GM12878 (cell line): ENCODE measurements around the gene RIC8B. TPM values are rescaled to one million over a fixed set of nuclear protein-coding genes. Genes with fewer than 3 reads are reported as not detected.

Experiments
- ATAC-seq: fragments of 200-7000 bp; cut with Tn5 transposase; 3 replicates; pipeline ENCODE4 v1.9.1; 2020; ENCODE audit warnings: mild to moderate bottlenecking, moderate library complexity
- BruUV-seq: library from RNA; stranded (reverse); fragments of 400-500 nt; replicated peaks from 2 replicates; lab custom pipeline; 2021; lab: Mats Ljungman, UMichigan
- CTCF ChIA-PET: fragments of 300-600 bp; sonication (Branson Sonifier 250); formaldehyde crosslinking; extraction: SDS; loops from one replicate; lab custom pipeline; 2021; ENCODE audit warnings: inconsistent platforms; lab: Yijun Ruan, JAX
- POLR2A ChIA-PET: fragments of 350-600 bp; formaldehyde crosslinking; extraction: SDS; loops from one replicate; lab custom pipeline; 2021; ENCODE audit warnings: inconsistent platforms; lab: Charles Lee
- RAD21 ChIA-PET: fragments of 300-600 bp; sonication (Branson Sonifier 250); formaldehyde crosslinking; loops from one replicate; lab custom pipeline; 2023; ENCODE audit warnings: antibody characterized with exemption; ENCODE audit not compliant: unreplicated experiment; lab: Charles Lee
- SMC1A ChIA-PET: fragments of 300-600 bp; sonication (Branson Sonifier 250); formaldehyde crosslinking; loops from one replicate; lab custom pipeline; 2023; ENCODE audit not compliant: unreplicated experiment, uncharacterized antibody; lab: Charles Lee
- DNase-seq: peaks from one replicate; pipeline ENCODE4 v3.0.0-alpha.2; 2011; ENCODE audit warnings: low read depth, low spot score
- FAIRE-seq: peaks from 3 replicates; lab custom pipeline; 2011; peaks lifted over from hg19 to GRCh38; lab: Jason Lieb, UNC
- H2AFZ ChIP-seq: 2 replicates; pipeline ENCODE4 v1.6.0; 2011; ENCODE audit warnings: low read depth, low read length, control low read depth; ENCODE audit not compliant: control insufficient read depth
- H3K27ac ChIP-seq: 2 replicates; pipeline ENCODE4 v1.5.1; 2011; ENCODE audit warnings: control low read depth; ENCODE audit not compliant: control insufficient read depth, insufficient read depth
- H3K27me3 ChIP-seq, 2 experiments: replicated peaks in 1 of 2; 2 replicates each; pipeline versions ENCODE4 v1.6.0 to v1.6.1; 2011; ENCODE audit warnings: low read length in 1 of 2; ENCODE audit not compliant: control insufficient read depth in 2 of 2, insufficient read depth in 2 of 2
- H3K36me3 ChIP-seq, 2 experiments: 2 replicates each; pipeline ENCODE4 v1.5.1; 2011; ENCODE audit warnings: low read length in 1 of 2; ENCODE audit not compliant: control insufficient read depth in 2 of 2, insufficient read depth in 2 of 2
- H3K4me1 ChIP-seq: 2 replicates; pipeline ENCODE4 v1.6.1; 2011; ENCODE audit warnings: mild to moderate bottlenecking, low read length, moderate library complexity, mixed read lengths; ENCODE audit not compliant: control insufficient read depth, insufficient read depth
- H3K4me2 ChIP-seq: 2 replicates; pipeline ENCODE4 v1.6.0; 2011; ENCODE audit warnings: control low read depth; ENCODE audit not compliant: control insufficient read depth, insufficient read depth
- H3K4me3 ChIP-seq: fragments of 200-600 bp; sonication (generic); 2 replicates; pipeline ENCODE4 v1.5.1; 2016
- H3K79me2 ChIP-seq: 2 replicates; pipeline ENCODE4 v1.6.0; 2011; ENCODE audit warnings: low read length; ENCODE audit not compliant: control insufficient read depth, insufficient read depth
- H3K9ac ChIP-seq: 2 replicates; pipeline ENCODE4 v1.8.0; 2011; ENCODE audit warnings: low read length, control low read depth, mixed read lengths; ENCODE audit not compliant: control insufficient read depth, insufficient read depth
- H3K9me3 ChIP-seq: replicated peaks from 3 replicates; pipeline ENCODE4 v1.5.1; 2011; ENCODE audit warnings: mild to moderate bottlenecking, low read length; ENCODE audit not compliant: control insufficient read depth, insufficient read depth
- H4K20me1 ChIP-seq: 2 replicates; pipeline ENCODE4 v1.6.0; 2011; ENCODE audit not compliant: control insufficient read depth, insufficient read depth
- GABPA ChIP-seq: IDR thresholded peaks from 2 replicates; pipeline ENCODE4 v1.6.1; 2014; ENCODE audit warnings: antibody characterized with exemption, low read depth, mild to moderate bottlenecking, inconsistent platforms
- HCFC1 ChIP-seq: fragments of 150-350 bp; IDR thresholded peaks from 2 replicates; pipeline ENCODE4 v1.6.1; 2014; ENCODE audit warnings: low read length
- PML ChIP-seq: IDR thresholded peaks from 2 replicates; pipeline ENCODE4 v1.6.1; 2012; ENCODE audit warnings: low read length, inconsistent platforms
- RFX5 ChIP-seq: IDR thresholded peaks from 2 replicates; pipeline ENCODE4 v1.6.1; 2011; ENCODE audit warnings: low read depth, low read length, improper control_type of control experiment
- SMAD1 ChIP-seq: fragments of 450-650 bp; IDR thresholded peaks from 2 replicates; pipeline ENCODE4 v1.6.1; 2018; ENCODE audit warnings: mild to moderate bottlenecking, low read depth; ENCODE audit not compliant: partially characterized antibody
- SMC3 ChIP-seq: IDR thresholded peaks from 2 replicates; pipeline ENCODE4 v1.6.1; 2011; ENCODE audit warnings: low read length, improper control_type of control experiment, borderline replicate concordance
- ZBTB4 ChIP-seq: fragments of 450-650 bp; formaldehyde crosslinking; IDR thresholded peaks from 2 replicates; pipeline ENCODE4 v1.4.0; 2022; ENCODE audit warnings: mild to moderate bottlenecking, moderate library complexity
- ZNF274 ChIP-seq: IDR thresholded peaks from one replicate; pipeline ENCODE4 v1.8.0; 2011; ENCODE audit not compliant: insufficient read length, insufficient read depth
- ZNF687 ChIP-seq: fragments of 450-650 bp; IDR thresholded peaks from 2 replicates; pipeline ENCODE4 v1.6.1; 2017; ENCODE audit warnings: mild to moderate bottlenecking, moderate library complexity
- WGBS: methylation state at CpG from one replicate; pipeline ENCODE4 v1.1.6; 2016; ENCODE audit warnings: low lambda C conversion rate; ENCODE audit not compliant: insufficient replicate concordance, insufficient coverage; ENCODE audit errors: missing lambda C conversion rate; 5-methylcytosine and 5-hydroxymethylcytosine counted together
- in situ Hi-C: fragments of 300-500 bp; cut with MboI; formaldehyde crosslinking; loops from 9 replicates; pipeline ENCODE4 v1.14.3; 2018; ENCODE audit warnings: mixed read lengths
- intact Hi-C: fragments of 100-400 bp; cut with micrococcal nuclease; formaldehyde crosslinking; loops from one replicate; pipeline ENCODE4 v1.14.2; 2022; ENCODE audit not compliant: unreplicated experiment
- polyA plus RNA-seq, 11 experiments: library from polyadenylated mRNA; depleted of rRNA in 4 of 11; unstranded in 6 of 11; stranded (reverse) in 5 of 11; fragments of >200 nt; fragmentation: Nextera tagmentation in 4 of 11; fragmentation: Illumina TruSeq in 1 of 11; extraction: Ambion mirVana in 4 of 11; extraction: Trizol in 1 of 11; gene quantifications; 1 replicate in 1 of 11; 2 replicates in 10 of 11; pipeline versions ENCODE4 v1.2.1 to v1.2.3, GENCODE V29; 2011 to 2016; ENCODE audit warnings: inconsistent platforms in 2 of 11, missing spikeins in 2 of 11, low read depth in 1 of 11
- total RNA-seq, 4 experiments: library from RNA; depleted of rRNA in 3 of 4; stranded (reverse); fragments of >200 nt in 3 of 4; fragmentation: Illumina TruSeq in 1 of 4; extraction: Trizol in 1 of 4; gene quantifications; 2 replicates each; pipeline versions ENCODE4 v1.2.1 to v1.2.3, GENCODE V29; 2013 to 2021

RIC8B gene
- total and polyA plus RNA-seq, 10 of the 15 experiments (the other 5 are each of a cell fraction or from before 2014, with no cell fraction given): 2.3 to 10.8 (median 6.2) TPM

- FAIRE-seq (no peak), DNase-seq (no peak), ATAC-seq (peak; percentile 34; the same call in 2 of the 3 replicates)
- intact Hi-C loops: no loop called here
- BruUV-seq: no TSS peak
- Histone ChIP-seq H3K27me3 (peaks cover 0 to 4% of the 10 kb centered on the region in 2 experiments; a peak in 1 of 4 replicates), H3K4me1 (peaks cover 6% of the 10 kb centered on the region), H3K4me3 (no peak overlapping the region), H3K9me3 (peaks cover 2% of the 10 kb centered on the region; the same call in 1 of the 3 replicates), H3K27ac (no peak overlapping the region), H4K20me1 (no peaks in the 10 kb centered on the region), H3K36me3 (no peaks in the 10 kb centered on the region), H3K9ac (no peak overlapping the region), H3K79me2 (no peaks in the 10 kb centered on the region), H2AFZ (peak overlapping the region; percentile 67), H3K4me2 (0 out of 2 replicates have a peak overlapping the region, but pooled peaks have one; percentile 2)
- in situ Hi-C loops: no loop called here
- ChIA-PET RAD21 (no interaction called here), POLR2A (interaction anchor here (1.0 kb wide), 1 partner anchor 12 kb away, joined by 4 read pairs; no protein-coding TSS in a partner anchor), CTCF (interaction anchor here (0.7 to 1.3 kb wide), 3 partner anchors 11 to 1521 kb away, joined by 3 read pairs; no protein-coding TSS in a partner anchor), SMC1A (interaction anchor here (0.6 to 1.4 kb wide), 3 partner anchors 9 to 33 kb away, joined by 3 to 4 read pairs (median 3); no protein-coding TSS in a partner anchor)
- no peak for TF ChIP-seq SMC3
- TF ChIP-seq GABPA: 0 out of 2 replicates have a peak, but pooled peaks have one; percentile 25
- 29% methylated on average over 3 of the region's 3 CpGs for WGBS
Observed at GRCh38 chr12:106747973-106748436, 26.5 kb upstream of the RIC8B start.

GRCh38 chr12:106750524-106750923 lies 24.0 kb upstream of the RIC8B start:
- Histone ChIP-seq H3K36me3 (no peaks in the 10 kb centered on the region), H2AFZ (no peak overlapping the region), H3K27ac (no peak overlapping the region), H3K4me2 (no peak overlapping the region), H3K4me3 (no peak overlapping the region), H3K79me2 (no peaks in the 10 kb centered on the region), H3K4me1 (peaks cover 22% of the 10 kb centered on the region), H3K9me3 (peaks cover 2% of the 10 kb centered on the region; the same call in 1 of the 3 replicates), H4K20me1 (no peaks in the 10 kb centered on the region), H3K9ac (no peak overlapping the region), H3K27me3 (no peaks in the 10 kb centered on the region)
- no peak for ATAC-seq
- no TSS peak for BruUV-seq
- ChIA-PET RAD21 (no interaction called here), SMC1A (no interaction called here), CTCF (no interaction called here), POLR2A (interaction anchor here (0.8 kb wide), 1 partner anchor 361 kb away, joined by 7 read pairs; no protein-coding TSS in a partner anchor)
- no peak for DNase-seq
- no peak for FAIRE-seq
- in situ Hi-C loops (no loop called here), intact Hi-C loops (no loop called here)
- WGBS: 94% methylated on average over 3 of the region's 3 CpGs
- TF ChIP-seq ZBTB4 (no peak), RFX5 (no peak), HCFC1 (no peak), ZNF274 (no peak), PML (no peak), GABPA (no peak), SMAD1 (no peak), ZNF687 (no peak)
